NCI-H82 (cell line): ENCODE measurements around the gene SCAMP1.
"Not testable (repeated sequence)": the region's sequence is repeated elsewhere in the genome, so short reads cannot be mapped to it uniquely, and the experiment has no call there.

Experiments used
- DNase-seq: peaks from one replicate; lab custom pipeline; 2025; lab: John Stamatoyannopoulos, UW

SCAMP1 gene

GRCh38 chr5:78359831-78360673 lies at the start of gene SCAMP1:
SCAMP1 (plus strand) TSS chr5:78360617; CDS start chr5:78360672, 55 bp downstream.
- peak; percentile 96 for DNase-seq

GRCh38 chr5:78317515-78317914 lies 42.9 kb upstream of the SCAMP1 start:
- no peak for DNase-seq

GRCh38 chr5:78318337-78318736 lies 42.1 kb upstream of the SCAMP1 start:
- DNase-seq: no peak

- DNase-seq: peak; percentile 60
Measured at GRCh38 chr5:78320401-78320800, 40.0 kb upstream of the SCAMP1 start.

- DNase-seq: peak; percentile 85
Measured at GRCh38 chr5:78323241-78323640, 37.2 kb upstream of the SCAMP1 start.

GRCh38 chr5:78326930-78327329 lies 33.5 kb upstream of the SCAMP1 start:
- no peak for DNase-seq

GRCh38 chr5:78327761-78328510 lies 32.5 kb upstream of the SCAMP1 start:
- DNase-seq: no peak

GRCh38 chr5:78328585-78329173 lies 31.7 kb upstream of the SCAMP1 start:
- DNase-seq: no peak

GRCh38 chr5:78331523-78332080 lies 28.8 kb upstream of the SCAMP1 start:
- peak; percentile 18 for DNase-seq

GRCh38 chr5:78334811-78335210 lies 25.6 kb upstream of the SCAMP1 start:
- DNase-seq: peak; percentile 26

- DNase-seq: no peak
Measured at GRCh38 chr5:78335976-78336375, 24.4 kb upstream of the SCAMP1 start.

GRCh38 chr5:78336698-78337097 lies 23.7 kb upstream of the SCAMP1 start:
- DNase-seq: no peak

- no peak for DNase-seq
Measured at GRCh38 chr5:78339617-78340436, 20.6 kb upstream of the SCAMP1 start.

- no peak for DNase-seq
Measured at GRCh38 chr5:78341440-78341839, 19.0 kb upstream of the SCAMP1 start.

GRCh38 chr5:78345485-78345884 lies 14.9 kb upstream of the SCAMP1 start:
- no peak for DNase-seq

- DNase-seq: peak; percentile 62
Measured at GRCh38 chr5:78353520-78353919, 6.9 kb upstream of the SCAMP1 start.

GRCh38 chr5:78354066-78354670 lies 6.2 kb upstream of the SCAMP1 start:
- DNase-seq: no peak

- peak; percentile 90 for DNase-seq
Measured at GRCh38 chr5:78355561-78355960, 4.9 kb upstream of the SCAMP1 start.

GRCh38 chr5:78359455-78359830 lies 974 bp upstream of the SCAMP1 start:
- DNase-seq: not testable (repeated sequence)

GRCh38 chr5:78360674-78360923 lies 182 bp downstream of the SCAMP1 start:
- DNase-seq: no peak

GRCh38 chr5:78360924-78361630 lies 660 bp downstream of the SCAMP1 start:
- DNase-seq: peak; percentile 76
